Hepatocyte (in vitro differentiated cells): ENCODE measurements around the gene SLC25A40. TPM values are rescaled to one million over a fixed set of nuclear protein-coding genes. Genes with fewer than 3 reads are reported as not detected.

Experiments used
- DNase-seq: peaks from one replicate; pipeline ENCODE4 v3.0.0-alpha.2; 2016; ENCODE audit warnings: low spot score
- H2AFZ ChIP-seq: fragments of 200-600 bp; sonication (generic); 2 replicates; pipeline ENCODE4 v1.6.0; 2016; ENCODE audit warnings: antibody characterized with exemption, mild to moderate bottlenecking
- H3K27ac ChIP-seq: fragments of 200-600 bp; sonication (generic); 2 replicates; pipeline ENCODE4 v1.5.1; 2016; ENCODE audit warnings: mild to moderate bottlenecking
- H3K27me3 ChIP-seq: fragments of 200-600 bp; sonication (generic); 2 replicates; pipeline ENCODE4 v1.6.1; 2016
- H3K36me3 ChIP-seq: fragments of 200-600 bp; sonication (generic); replicated peaks from 2 replicates; pipeline ENCODE4 v1.5.1; 2016; ENCODE audit warnings: low read depth; ENCODE audit not compliant: insufficient read depth
- H3K4me1 ChIP-seq: fragments of 200-600 bp; sonication (generic); 2 replicates; pipeline ENCODE4 v1.5.1; 2016; ENCODE audit warnings: mild to moderate bottlenecking, moderate library complexity; ENCODE audit not compliant: insufficient read depth
- H3K4me2 ChIP-seq: fragments of 200-600 bp; sonication (generic); 2 replicates; pipeline ENCODE4 v1.6.0; 2016
- H3K4me3 ChIP-seq: fragments of 200-600 bp; sonication (generic); 2 replicates; pipeline ENCODE4 v1.5.1; 2016; ENCODE audit warnings: mild to moderate bottlenecking
- H3K79me2 ChIP-seq: fragments of 200-600 bp; sonication (generic); 2 replicates; pipeline ENCODE4 v1.6.0; 2017; ENCODE audit warnings: mild to moderate bottlenecking
- H3K9me2 ChIP-seq: fragments of 200-600 bp; sonication (generic); replicated peaks from 2 replicates; pipeline ENCODE4 v1.6.0; 2017; ENCODE audit warnings: mild to moderate bottlenecking; ENCODE audit not compliant: insufficient read depth
- H3K9me3 ChIP-seq: fragments of 200-600 bp; sonication (generic); 2 replicates; pipeline ENCODE4 v1.5.1; 2016; ENCODE audit warnings: low read depth, mild to moderate bottlenecking
- H4K20me1 ChIP-seq: fragments of 200-600 bp; sonication (generic); 2 replicates; pipeline ENCODE4 v1.6.0; 2016; ENCODE audit warnings: mild to moderate bottlenecking; ENCODE audit not compliant: insufficient read depth, poor library complexity, severe bottlenecking
- CTCF ChIP-seq: fragments of 200-600 bp; sonication (generic); IDR thresholded peaks from 2 replicates; pipeline ENCODE4 v1.5.1; 2016; ENCODE audit warnings: antibody characterized with exemption, mild to moderate bottlenecking; ENCODE audit not compliant: poor library complexity
- EZH2 ChIP-seq: fragments of 200-600 bp; sonication (generic); IDR thresholded peaks from 2 replicates; pipeline ENCODE4 v1.6.1; 2016; ENCODE audit warnings: antibody characterized with exemption, mild to moderate bottlenecking, borderline replicate concordance
- EZH2phosphoT487 ChIP-seq: fragments of 200-600 bp; sonication (generic); IDR thresholded peaks from one replicate; pipeline ENCODE4 v1.6.1; 2018; ENCODE audit warnings: antibody characterized with exemption, mild to moderate bottlenecking, low read depth, moderate library complexity; ENCODE audit not compliant: unreplicated experiment, severe bottlenecking
- polyA plus RNA-seq: library from polyadenylated mRNA; unstranded; fragments of >200 nt; fragmentation: Nextera tagmentation; extraction: Ambion mirVana; gene quantifications from 2 replicates; pipeline ENCODE4 v1.2.1, GENCODE V29; 2016
- total RNA-seq: library from RNA; depleted of rRNA; stranded (reverse); fragments of >200 nt; gene quantifications from 2 replicates; pipeline ENCODE4 v1.2.3, GENCODE V29; 2014

Gene SLC25A40
- total and polyA plus RNA-seq, 2 experiments from 2014 or later = 10.8 to 58.3 TPM

- H3K4me3 ChIP-seq = no peak overlapping the region
- H3K9me3 ChIP-seq = no peaks in the 10 kb centered on the region
- no peaks in the 10 kb centered on the region for H3K79me2 ChIP-seq
- TF ChIP-seq EZH2 = no peak
- TF ChIP-seq EZH2phosphoT487 = no peak
- no peak for TF ChIP-seq CTCF
- H4K20me1 ChIP-seq = no peaks in the 10 kb centered on the region
- no peak overlapping the region for H2AFZ ChIP-seq
- no peaks in the 10 kb centered on the region for H3K9me2 ChIP-seq
- no peak overlapping the region for H3K27ac ChIP-seq
- no peak overlapping the region for H3K4me2 ChIP-seq
- no peak for DNase-seq
- no peaks in the 10 kb centered on the region for H3K36me3 ChIP-seq
- no peaks in the 10 kb centered on the region for H3K4me1 ChIP-seq
- no peaks in the 10 kb centered on the region for H3K27me3 ChIP-seq
Measured at GRCh38 chr7:87784424-87784823, 91.7 kb downstream of the SLC25A40 start.

Other genes with a start within 250 kb of the SLC25A40 start
- gene RUNDC3B, start 248.0 kb downstream of the SLC25A40 start, total RNA-seq = 0.53 and 1.1 TPM in 2 replicates
- gene RUNDC3B, start 248.0 kb downstream of the SLC25A40 start, polyA plus RNA-seq = 0.22 TPM in 1 of 2 replicates, not detected in the other
- 17.8 and 21.1 TPM in 2 replicates for gene DBF4, start 133 bp upstream of the SLC25A40 start, total RNA-seq
- 6.7 and 13.7 TPM in 2 replicates for gene DBF4, start 133 bp upstream of the SLC25A40 start, polyA plus RNA-seq
- gene ADAM22, start 57.9 kb upstream of the SLC25A40 start, total RNA-seq = 9.8 and 10.3 TPM in 2 replicates
- 1.6 and 3.4 TPM in 2 replicates for gene ADAM22, start 57.9 kb upstream of the SLC25A40 start, polyA plus RNA-seq